ENCODE results near the gene SSR1. TPM values are rescaled to one million over a fixed set of nuclear protein-coding genes. Genes with fewer than 3 reads are reported as not detected.

Gene SSR1
- total RNA-seq, 4 donors from 2014 or later = 39.5 to 122 (median 80.8) TPM

- Histone ChIP-seq H3K4me1 (peaks cover 4 to 19% (median 12%) of the 10 kb centered on the region in 3 donors), H3K9me3 (no peaks in the 10 kb centered on the region), H3K27ac (peak overlapping the region in 1 of 4 donors; percentile 44), H3K4me3 (no peak overlapping the region), H3K27me3 (no peaks in the 10 kb centered on the region), H3K36me3 (peaks cover 23 to 96% (median 26%) of the 10 kb centered on the region in 3 donors)
- 52 to 77% methylated on average over 9 of the region's 9 CpGs for WGBS, 2 donors
- DNase-seq = no peak
- TF ChIP-seq CTCF (IDR thresholded peaks at IDR 0.05) (no peak), POLR2A (IDR thresholded peaks at IDR 0.05) (no peak)
- intact Hi-C loops (cut with DNase I) = no loop called here
Measured at GRCh38 chr6:7224731-7225130, 88.3 kb downstream of the SSR1 start.

- WGBS, 2 donors = 87 to 95% methylated on average over 5 of the region's 5 CpGs
- H3K27ac ChIP-seq = peak overlapping the region in 2 of 4 donors; percentile 3 to 32
- no peak for DNase-seq
- H3K9me3 ChIP-seq = no peaks in the 10 kb centered on the region
- H3K27me3 ChIP-seq = no peaks in the 10 kb centered on the region
- H3K4me1 ChIP-seq = peaks cover 24 to 44% (median 38%) of the 10 kb centered on the region in 3 donors
- intact Hi-C loops (cut with DNase I) = no loop called here
- TF ChIP-seq POLR2A (IDR thresholded peaks at IDR 0.05) (no peak), CTCF (IDR thresholded peaks at IDR 0.05) (no peak)
- H3K36me3 ChIP-seq = peaks cover 13 to 84% (median 18%) of the 10 kb centered on the region in 3 donors
- H3K4me3 ChIP-seq = no peak overlapping the region
Measured at GRCh38 chr6:7222197-7222596, 90.8 kb downstream of the SSR1 start.

GRCh38 chr6:7219310-7219709 lies 93.7 kb downstream of the SSR1 start:
- no peaks in the 10 kb centered on the region for H3K27me3 ChIP-seq
- H3K4me1 ChIP-seq = peaks cover 35 to 73% (median 60%) of the 10 kb centered on the region in 3 donors
- WGBS, 2 donors = 57 to 66% methylated on average over 5 to 6 of the region's 6 CpGs
- no peak for DNase-seq
- H3K27ac ChIP-seq = peak overlapping the region; percentile 38 to 91 (median 72)
- H3K36me3 ChIP-seq = peaks cover 9 to 83% (median 17%) of the 10 kb centered on the region in 3 donors
- intact Hi-C loops (cut with DNase I) = no loop called here
- no peak overlapping the region for H3K4me3 ChIP-seq
- no peak for TF ChIP-seq POLR2A (IDR thresholded peaks at IDR 0.05)
- no peak for TF ChIP-seq CTCF (IDR thresholded peaks at IDR 0.05)
- no peaks in the 10 kb centered on the region for H3K9me3 ChIP-seq

- TF ChIP-seq CTCF (IDR thresholded peaks at IDR 0.05) (no peak), POLR2A (IDR thresholded peaks at IDR 0.05) (no peak)
- no peak overlapping the region for H3K4me3 ChIP-seq
- peaks cover 35 to 73% (median 60%) of the 10 kb centered on the region in 3 donors for H3K4me1 ChIP-seq
- WGBS, 2 donors = 64 to 81% methylated on average over 2 of the region's 2 CpGs
- H3K27me3 ChIP-seq = no peaks in the 10 kb centered on the region
- H3K36me3 ChIP-seq = peaks cover 9 to 83% (median 24%) of the 10 kb centered on the region in 3 donors
- peak overlapping the region in 3 of 4 donors; percentile 84 to 91 (median 87) for H3K27ac ChIP-seq
- H3K9me3 ChIP-seq = no peaks in the 10 kb centered on the region
- intact Hi-C loops (cut with DNase I) = no loop called here
- DNase-seq = no peak
Measured at GRCh38 chr6:7218406-7218988, 94.5 kb downstream of the SSR1 start.

Other genes with a start within 250 kb of the SSR1 start
- 10 to 100 TPM; 41.7 to 79.6 (median 57.5) TPM for gene RREB1, start 205.2 kb downstream of the SSR1 start, total RNA-seq
- gene CAGE1, start 76.5 kb upstream of the SSR1 start, total RNA-seq = under 1 TPM in 1 of 4 donors, not detected in 3; 0.09 TPM
- gene RIOK1, start 76.6 kb upstream of the SSR1 start, total RNA-seq = 10 to 100 TPM in 3 of 4 donors, 1 to 10 TPM in 1; 9.3 to 28.2 (median 22.9) TPM
- gene DSP, start 228.5 kb upstream of the SSR1 start, total RNA-seq = 1,000 to 10,000 TPM in 3 of 4 donors, 100 to 1,000 TPM in 1; 712 to 1,491 (median 1,163) TPM

Measured in esophagus squamous epithelium (tissue), 5 donors.